ENCODE results near the gene CRYZ. TPM values are rescaled to one million over a fixed set of nuclear protein-coding genes. Genes with fewer than 3 reads are reported as not detected.
"Not testable (repeated sequence)": the region's sequence is repeated elsewhere in the genome, so short reads cannot be mapped to it uniquely, and the experiment has no call there.

CRYZ gene
- total and polyA plus RNA-seq, 2 of the 4 experiments (the other 2 are of a cell fraction): 40.6 to 43.4 TPM

GRCh38 chr1:74748960-74749359 is 16.1 kb upstream of the CRYZ start:
- dilution Hi-C loops (cut with HindIII; ENCODE audit: low sequenced_read_pairs, unreplicated experiment) (no loop called here), intact Hi-C loops (cut with micrococcal nuclease) (no loop called here), in situ Hi-C loops (cut with MboI; ENCODE audit: low sequenced_read_pairs) (loop anchor here (25.0 kb wide), 1 partner anchor 562 kb away; the partner anchor contains the start of genes FPGT and LRRIQ3)
- Histone ChIP-seq H3K56ac (ENCODE audit: extremely low read depth, insufficient read depth, low read length) (no peak overlapping the region), H3K9me1 (ENCODE audit: insufficient read depth, low read length) (no peaks in the 10 kb centered on the region), H2BK15ac (ENCODE audit: low read depth, low read length) (no peak overlapping the region), H3K4me2 (ENCODE audit: low read depth, low read length) (no peak overlapping the region), H3K9me3 (ENCODE audit: control insufficient read depth, insufficient read depth, low read length) (peaks cover 4% of the 10 kb centered on the region), H3K23ac (ENCODE audit: low read depth, low read length) (no peak overlapping the region), H2BK20ac (ENCODE audit: low read depth, low read length) (no peak overlapping the region), H3K4me3 (ENCODE audit: insufficient read depth, low read depth, low read length) (no peak overlapping the region), H4K5ac (ENCODE audit: low read depth, low read length) (no peak overlapping the region), H3K27me3 (ENCODE audit: control insufficient read depth, insufficient read depth, low read length) (no peaks in the 10 kb centered on the region), H3K4ac (ENCODE audit: low read depth, low read length) (no peak overlapping the region), H4K8ac (ENCODE audit: low read depth in 2 of 2, low read length in 2 of 2) (no peak overlapping the region), H3K4me1 (ENCODE audit: control insufficient read depth, insufficient read depth, low read length) (no peaks in the 10 kb centered on the region), H3K18ac (ENCODE audit: low read depth, low read length) (no peak overlapping the region), H3K9ac (ENCODE audit: low read depth, low read length) (no peak overlapping the region), H4K20me1 (ENCODE audit: insufficient read depth, low read length) (no peaks in the 10 kb centered on the region), H2BK5ac (ENCODE audit: low read depth, low read length, poor library complexity, severe bottlenecking) (no peak overlapping the region), H3K36me3 (ENCODE audit: control insufficient read depth, insufficient read depth, low read length) (peaks cover 21% of the 10 kb centered on the region), H2AFZ (replicated peaks; ENCODE audit: low read length, poor library complexity) (no peak overlapping the region), H4K91ac (ENCODE audit: insufficient read depth, low read depth, low read length) (no peak overlapping the region), H2AK9ac (replicated peaks; ENCODE audit: low read depth, low read length, poor library complexity) (no peak overlapping the region), H3K27ac (ENCODE audit: insufficient read depth, low read length) (no peak overlapping the region), H2BK120ac (ENCODE audit: low read depth, low read length) (no peak overlapping the region), H2AK5ac (ENCODE audit: low read depth, low read length) (no peak overlapping the region), H3K14ac (replicated peaks; ENCODE audit: low read depth, low read length) (no peak overlapping the region), H3K79me1 (ENCODE audit: low read depth in 1 of 2, low read length in 2 of 2) (no peaks in the 10 kb centered on the region; a peak in 1 of 4 replicates)
- no CpG with 5 or more reads among the region's 1 CpG for WGBS, 2 experiments (ENCODE audit: extremely low coverage in 2 of 2, insufficient read length in 1 of 2)
- ChIA-PET POLR2A (ENCODE audit: unreplicated experiment) (no interaction called here), CTCF (interaction anchor here (1.7 kb wide), 1 partner anchor 15 kb away, joined by 5 read pairs; the partner anchor contains the start of genes CRYZ and TYW3)
- DNase-seq (no peak), ATAC-seq (ENCODE audit: low read depth) (no peak)
- BruUV-seq (replicated peaks): no TSS peak
- no peak for TF ChIP-seq RAD21 (IDR thresholded peaks at IDR 0.05; ENCODE audit: low read length)
- no peak for TF ChIP-seq RFX5 (IDR thresholded peaks at IDR 0.05; ENCODE audit: low read depth, low read length)
- TF ChIP-seq CHD1 (IDR thresholded peaks at IDR 0.05; ENCODE audit: low read depth, low read length): no peak
- no peak for TF ChIP-seq MAFK (IDR thresholded peaks at IDR 0.05; ENCODE audit: low read depth, low read length)

GRCh38 chr1:74745247-74745646 is 12.4 kb upstream of the CRYZ start:
- H3K27ac ChIP-seq (ENCODE audit: insufficient read depth, low read length); BruUV-seq (replicated peaks); H3K27me3 ChIP-seq (ENCODE audit: control insufficient read depth, insufficient read depth, low read length); H4K20me1 ChIP-seq (ENCODE audit: insufficient read depth, low read length); H2BK5ac ChIP-seq (ENCODE audit: low read depth, low read length, poor library complexity, severe bottlenecking); H3K56ac ChIP-seq (ENCODE audit: extremely low read depth, insufficient read depth, low read length); H3K14ac ChIP-seq (replicated peaks; ENCODE audit: low read depth, low read length); H2BK20ac ChIP-seq (ENCODE audit: low read depth, low read length); H3K9me3 ChIP-seq (ENCODE audit: control insufficient read depth, insufficient read depth, low read length); H4K5ac ChIP-seq (ENCODE audit: low read depth, low read length); dilution Hi-C loops (cut with HindIII; ENCODE audit: low sequenced_read_pairs, unreplicated experiment); H4K8ac ChIP-seq (ENCODE audit: low read depth in 2 of 2, low read length in 2 of 2); H3K23ac ChIP-seq (ENCODE audit: low read depth, low read length); H3K4me2 ChIP-seq (ENCODE audit: low read depth, low read length); H3K4me3 ChIP-seq (ENCODE audit: insufficient read depth, low read depth, low read length); intact Hi-C loops (cut with micrococcal nuclease); H2AK5ac ChIP-seq (ENCODE audit: low read depth, low read length); H2AK9ac ChIP-seq (replicated peaks; ENCODE audit: low read depth, low read length, poor library complexity); POLR2A ChIA-PET (ENCODE audit: unreplicated experiment); H3K9ac ChIP-seq (ENCODE audit: low read depth, low read length); H3K18ac ChIP-seq (ENCODE audit: low read depth, low read length); DNase-seq; H2AFZ ChIP-seq (replicated peaks; ENCODE audit: low read length, poor library complexity); H2BK15ac ChIP-seq (ENCODE audit: low read depth, low read length); H3K79me1 ChIP-seq (ENCODE audit: low read depth in 1 of 2, low read length in 2 of 2); H3K4me1 ChIP-seq (ENCODE audit: control insufficient read depth, insufficient read depth, low read length); H2BK120ac ChIP-seq (ENCODE audit: low read depth, low read length); H3K4ac ChIP-seq (ENCODE audit: low read depth, low read length); H4K91ac ChIP-seq (ENCODE audit: insufficient read depth, low read depth, low read length); H3K9me1 ChIP-seq (ENCODE audit: insufficient read depth, low read length); ATAC-seq (ENCODE audit: low read depth): not testable (repeated sequence)
- peaks cover 35% of the 10 kb centered on the region for H3K36me3 ChIP-seq (ENCODE audit: control insufficient read depth, insufficient read depth, low read length)
- in situ Hi-C loops (cut with MboI; ENCODE audit: low sequenced_read_pairs): loop anchor here (25.0 kb wide), 1 partner anchor 558 kb away; the partner anchor contains the start of genes FPGT and LRRIQ3
- no CpG with 5 or more reads among the region's 6 CpGs for WGBS, 2 experiments (ENCODE audit: extremely low coverage in 2 of 2, insufficient read length in 1 of 2)
- CTCF ChIA-PET: interaction anchor here (1.7 kb wide), 1 partner anchor 12 kb away, joined by 4 read pairs; no protein-coding TSS in a partner anchor

Measured in IMR-90 (cell line).